ENCODE data around the gene TMEM163.

DNA sequence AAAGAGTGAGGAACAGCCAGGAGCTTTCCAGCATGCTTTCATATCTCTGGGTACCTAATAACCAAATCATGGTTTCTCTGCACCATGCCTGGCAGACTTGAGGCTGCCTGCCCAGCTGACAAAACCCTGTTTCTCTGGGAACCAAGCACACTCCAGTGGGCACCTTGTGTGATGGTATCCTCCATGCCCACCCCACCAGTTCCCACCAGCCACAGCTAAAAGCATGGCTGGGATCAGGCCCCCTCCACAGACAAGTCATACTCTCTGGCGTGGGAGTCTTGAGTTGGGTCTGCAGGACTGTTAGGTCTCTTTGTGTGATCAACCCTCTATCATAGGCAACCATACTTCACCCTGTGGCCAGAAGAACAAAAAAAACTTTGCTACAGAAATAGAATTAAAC lies 56.0 kb downstream of the TMEM163 start:
- TF ChIP-seq POLR2A (IDR thresholded peaks at IDR 0.05), result no peak
- no peak for TF ChIP-seq CTCF (IDR thresholded peaks at IDR 0.05)
